ENCODE measurements around the gene BARX2.

GRCh38 chr11:129383502-129383901 is 7.9 kb downstream of the BARX2 start:
- TF ChIP-seq EZH2 (IDR thresholded peaks at IDR 0.05) (no peak), POLR2AphosphoS5 (IDR thresholded peaks at IDR 0.05; ENCODE audit: borderline replicate concordance, low read depth, low read length) (no peak)
